Stimulated activated CD8-positive, alpha-beta memory T cell treated with anti-CD3 and anti-CD28 coated beads, Interleukin-4, amount 100 ng/mL, for 48 hours (primary cell): Measurements from ENCODE around the gene AP2S1.

Experiments
- DNase-seq: peaks from one replicate; pipeline ENCODE4 v3.0.0-alpha.2; 2020

Gene AP2S1

GRCh38 chr19:46797881-46798280 is 52.8 kb downstream of the AP2S1 start:
- no peak for DNase-seq

GRCh38 chr19:46791944-46792343 is 58.7 kb downstream of the AP2S1 start:
- no peak for DNase-seq

DNA sequence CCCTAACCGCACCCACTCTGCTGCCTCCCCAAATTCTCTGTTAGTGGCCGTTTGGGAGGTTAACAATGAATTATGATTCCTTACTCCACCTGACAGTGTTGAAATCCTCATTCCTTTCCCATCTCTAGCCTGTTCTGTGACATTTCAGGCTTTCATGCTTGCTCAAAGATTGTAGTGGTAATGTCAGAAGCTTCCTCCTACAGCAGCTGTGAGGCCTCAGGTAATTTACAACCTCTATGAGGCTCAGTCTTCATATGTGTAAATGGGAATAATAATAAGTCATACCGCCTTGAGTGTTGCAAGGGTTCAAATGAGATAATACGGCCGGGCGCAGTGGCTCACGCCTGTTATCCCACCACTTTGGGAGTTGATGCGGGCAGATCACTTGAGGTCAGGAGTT is 61.3 kb downstream of the AP2S1 start:
- DNase-seq, result no peak

- DNase-seq, result no peak
Measured at GRCh38 chr19:46788968-46789338, 61.7 kb downstream of the AP2S1 start.

- peak; percentile 100 for DNase-seq
Measured at GRCh38 chr19:46788262-46788967, 62.2 kb downstream of the AP2S1 start, which contains the start of gene SLC1A5. Gene SLC1A5, minus strand, starts transcription at chr19:46788594. Its CDS starts 629 bp downstream, at chr19:46787965.
